ENCODE measurements around the gene GLIPR1L2. TPM values are rescaled to one million over a fixed set of nuclear protein-coding genes. Genes with fewer than 3 reads are reported as not detected.
A peak's percentile ranks its signal among the peaks of the same experiment; 100 is the strongest.

Gene GLIPR1L2
- total RNA-seq, 1 donor from 2014 or later, result not detected

- H3K4me1 ChIP-seq (ENCODE audit: control insufficient read depth in 3 of 3, insufficient read depth in 3 of 3, low read length in 3 of 3), result no peaks in the 10 kb centered on the region
- H3K9me3 ChIP-seq (ENCODE audit: control insufficient read depth in 3 of 3, low read length in 3 of 3), result no peaks in the 10 kb centered on the region
- H3K4me3 ChIP-seq (ENCODE audit: low read length in 3 of 3), result no peak overlapping the region
- no peak overlapping the region for H3K9ac ChIP-seq (ENCODE audit: low read depth in 1 of 3, low read length in 3 of 3)
- no peaks in the 10 kb centered on the region for H3K27me3 ChIP-seq (ENCODE audit: control insufficient read depth in 3 of 3, insufficient read depth in 3 of 3, low read length in 3 of 3)
- H3K27ac ChIP-seq (ENCODE audit: low read depth, low read length), result no peak overlapping the region
- H3K36me3 ChIP-seq (ENCODE audit: control insufficient read depth in 3 of 3, insufficient read depth in 3 of 3, low read length in 3 of 3), result peaks cover 0 to 3% (median 0%) of the 10 kb centered on the region in 3 donors
These were observed 24.3 kb upstream of the GLIPR1L2 start for GRCh38 chr12:75366629-75367028.

- Histone ChIP-seq H3K4me3 (ENCODE audit: low read length in 3 of 3) (no peak overlapping the region), H3K9me3 (ENCODE audit: control insufficient read depth in 3 of 3, low read length in 3 of 3) (no peaks in the 10 kb centered on the region), H3K27me3 (ENCODE audit: control insufficient read depth in 3 of 3, insufficient read depth in 3 of 3, low read length in 3 of 3) (no peaks in the 10 kb centered on the region), H3K9ac (ENCODE audit: low read depth in 1 of 3, low read length in 3 of 3) (no peak overlapping the region), H3K27ac (ENCODE audit: low read depth, low read length) (no peak overlapping the region), H3K36me3 (ENCODE audit: control insufficient read depth in 3 of 3, insufficient read depth in 3 of 3, low read length in 3 of 3) (peaks cover 0 to 3% (median 0%) of the 10 kb centered on the region in 3 donors), H3K4me1 (ENCODE audit: control insufficient read depth in 3 of 3, insufficient read depth in 3 of 3, low read length in 3 of 3) (no peaks in the 10 kb centered on the region)
These were observed 15.9 kb upstream of the GLIPR1L2 start for GRCh38 chr12:75374971-75375370.

- Histone ChIP-seq H3K27me3 (ENCODE audit: control insufficient read depth in 3 of 3, insufficient read depth in 3 of 3, low read length in 3 of 3) (no peaks in the 10 kb centered on the region), H3K4me3 (ENCODE audit: low read length in 3 of 3) (no peak overlapping the region), H3K9ac (ENCODE audit: low read depth in 1 of 3, low read length in 3 of 3) (no peak overlapping the region), H3K4me1 (ENCODE audit: control insufficient read depth in 3 of 3, insufficient read depth in 3 of 3, low read length in 3 of 3) (no peaks in the 10 kb centered on the region), H3K27ac (ENCODE audit: low read depth, low read length) (no peak overlapping the region), H3K36me3 (ENCODE audit: control insufficient read depth in 3 of 3, insufficient read depth in 3 of 3, low read length in 3 of 3) (no peaks in the 10 kb centered on the region), H3K9me3 (ENCODE audit: control insufficient read depth in 3 of 3, low read length in 3 of 3) (no peaks in the 10 kb centered on the region)
These were observed 12.5 kb upstream of the GLIPR1L2 start for GRCh38 chr12:75378354-75378753.

GRCh38 chr12:75389061-75389460, 1.8 kb upstream of the GLIPR1L2 start:
- no peaks in the 10 kb centered on the region for H3K9me3 ChIP-seq (ENCODE audit: control insufficient read depth in 3 of 3, low read length in 3 of 3)
- peak overlapping the region in 1 of 3 donors; percentile 85 for H3K4me3 ChIP-seq (ENCODE audit: low read length in 3 of 3)
- H3K27ac ChIP-seq (ENCODE audit: low read depth, low read length), result no peak overlapping the region
- no peaks in the 10 kb centered on the region for H3K36me3 ChIP-seq (ENCODE audit: control insufficient read depth in 3 of 3, insufficient read depth in 3 of 3, low read length in 3 of 3)
- peaks cover 0 to 6% (median 0%) of the 10 kb centered on the region in 3 donors for H3K4me1 ChIP-seq (ENCODE audit: control insufficient read depth in 3 of 3, insufficient read depth in 3 of 3, low read length in 3 of 3)
- no peaks in the 10 kb centered on the region for H3K27me3 ChIP-seq (ENCODE audit: control insufficient read depth in 3 of 3, insufficient read depth in 3 of 3, low read length in 3 of 3)
- H3K9ac ChIP-seq (ENCODE audit: low read depth in 1 of 3, low read length in 3 of 3), result no peak overlapping the region

- H3K27me3 ChIP-seq (ENCODE audit: control insufficient read depth in 3 of 3, insufficient read depth in 3 of 3, low read length in 3 of 3), result no peaks in the 10 kb centered on the region
- H3K36me3 ChIP-seq (ENCODE audit: control insufficient read depth in 3 of 3, insufficient read depth in 3 of 3, low read length in 3 of 3), result no peaks in the 10 kb centered on the region
- H3K4me1 ChIP-seq (ENCODE audit: control insufficient read depth in 3 of 3, insufficient read depth in 3 of 3, low read length in 3 of 3), result peaks cover 0 to 6% (median 0%) of the 10 kb centered on the region in 3 donors
- H3K9ac ChIP-seq (ENCODE audit: low read depth in 1 of 3, low read length in 3 of 3), result peak overlapping the region; percentile 10 to 82 (median 66)
- H3K27ac ChIP-seq (ENCODE audit: low read depth, low read length), result no peak overlapping the region
- H3K4me3 ChIP-seq (ENCODE audit: low read length in 3 of 3), result peak overlapping the region; percentile 16 to 96 (median 85)
- no peaks in the 10 kb centered on the region for H3K9me3 ChIP-seq (ENCODE audit: control insufficient read depth in 3 of 3, low read length in 3 of 3)
These were observed 1.2 kb upstream of the GLIPR1L2 start for GRCh38 chr12:75389706-75390105.

GRCh38 chr12:75390156-75390898, 562 bp upstream of the GLIPR1L2 start:
- Histone ChIP-seq H3K9me3 (ENCODE audit: control insufficient read depth in 3 of 3, low read length in 3 of 3) (no peaks in the 10 kb centered on the region), H3K9ac (ENCODE audit: low read depth in 1 of 3, low read length in 3 of 3) (peak overlapping the region; percentile 66 to 86 (median 82)), H3K4me3 (ENCODE audit: low read length in 3 of 3) (peak overlapping the region; percentile 85 to 96 (median 85)), H3K27me3 (ENCODE audit: control insufficient read depth in 3 of 3, insufficient read depth in 3 of 3, low read length in 3 of 3) (no peaks in the 10 kb centered on the region), H3K27ac (ENCODE audit: low read depth, low read length) (peak overlapping the region; percentile 89), H3K36me3 (ENCODE audit: control insufficient read depth in 3 of 3, insufficient read depth in 3 of 3, low read length in 3 of 3) (no peaks in the 10 kb centered on the region), H3K4me1 (ENCODE audit: control insufficient read depth in 3 of 3, insufficient read depth in 3 of 3, low read length in 3 of 3) (peaks cover 0 to 6% (median 0%) of the 10 kb centered on the region in 3 donors)

- H3K4me1 ChIP-seq (ENCODE audit: control insufficient read depth in 3 of 3, insufficient read depth in 3 of 3, low read length in 3 of 3), result no peaks in the 10 kb centered on the region
- H3K36me3 ChIP-seq (ENCODE audit: control insufficient read depth in 3 of 3, insufficient read depth in 3 of 3, low read length in 3 of 3), result no peaks in the 10 kb centered on the region
- H3K27me3 ChIP-seq (ENCODE audit: control insufficient read depth in 3 of 3, insufficient read depth in 3 of 3, low read length in 3 of 3), result no peaks in the 10 kb centered on the region
- H3K9me3 ChIP-seq (ENCODE audit: control insufficient read depth in 3 of 3, low read length in 3 of 3), result no peaks in the 10 kb centered on the region
- H3K27ac ChIP-seq (ENCODE audit: low read depth, low read length), result no peak overlapping the region
- no peak overlapping the region for H3K4me3 ChIP-seq (ENCODE audit: low read length in 3 of 3)
- H3K9ac ChIP-seq (ENCODE audit: low read depth in 1 of 3, low read length in 3 of 3), result no peak overlapping the region
These were observed 13.3 kb downstream of the GLIPR1L2 start for GRCh38 chr12:75404231-75404630.

GRCh38 chr12:75407683-75408082, 16.8 kb downstream of the GLIPR1L2 start:
- Histone ChIP-seq H3K9me3 (ENCODE audit: control insufficient read depth in 3 of 3, low read length in 3 of 3) (no peaks in the 10 kb centered on the region), H3K4me1 (ENCODE audit: control insufficient read depth in 3 of 3, insufficient read depth in 3 of 3, low read length in 3 of 3) (no peaks in the 10 kb centered on the region), H3K4me3 (ENCODE audit: low read length in 3 of 3) (no peak overlapping the region), H3K27ac (ENCODE audit: low read depth, low read length) (no peak overlapping the region), H3K9ac (ENCODE audit: low read depth in 1 of 3, low read length in 3 of 3) (no peak overlapping the region), H3K27me3 (ENCODE audit: control insufficient read depth in 3 of 3, insufficient read depth in 3 of 3, low read length in 3 of 3) (no peaks in the 10 kb centered on the region), H3K36me3 (ENCODE audit: control insufficient read depth in 3 of 3, insufficient read depth in 3 of 3, low read length in 3 of 3) (peaks cover 0 to 2% (median 0%) of the 10 kb centered on the region in 3 donors)

- H3K9ac ChIP-seq (ENCODE audit: low read depth in 1 of 3, low read length in 3 of 3), result no peak overlapping the region
- no peak overlapping the region for H3K27ac ChIP-seq (ENCODE audit: low read depth, low read length)
- H3K36me3 ChIP-seq (ENCODE audit: control insufficient read depth in 3 of 3, insufficient read depth in 3 of 3, low read length in 3 of 3), result peaks cover 0 to 2% (median 0%) of the 10 kb centered on the region in 3 donors
These were observed 18.9 kb downstream of the GLIPR1L2 start for GRCh38 chr12:75409830-75410229.

GRCh38 chr12:75414671-75415070, 23.8 kb downstream of the GLIPR1L2 start:
- Histone ChIP-seq H3K27me3 (ENCODE audit: control insufficient read depth in 3 of 3, insufficient read depth in 3 of 3, low read length in 3 of 3) (no peaks in the 10 kb centered on the region), H3K4me3 (ENCODE audit: low read length in 3 of 3) (no peak overlapping the region), H3K4me1 (ENCODE audit: control insufficient read depth in 3 of 3, insufficient read depth in 3 of 3, low read length in 3 of 3) (no peaks in the 10 kb centered on the region), H3K9ac (ENCODE audit: low read depth in 1 of 3, low read length in 3 of 3) (no peak overlapping the region), H3K27ac (ENCODE audit: low read depth, low read length) (no peak overlapping the region), H3K36me3 (ENCODE audit: control insufficient read depth in 3 of 3, insufficient read depth in 3 of 3, low read length in 3 of 3) (peaks cover 0 to 2% (median 0%) of the 10 kb centered on the region in 3 donors), H3K9me3 (ENCODE audit: control insufficient read depth in 3 of 3, low read length in 3 of 3) (no peaks in the 10 kb centered on the region)

More at GRCh38 chr12:75409830-75410229, 18.9 kb downstream of the GLIPR1L2 start:
- no peaks in the 10 kb centered on the region for H3K27me3 ChIP-seq (ENCODE audit: control insufficient read depth in 3 of 3, insufficient read depth in 3 of 3, low read length in 3 of 3)
- no peaks in the 10 kb centered on the region for H3K4me1 ChIP-seq (ENCODE audit: control insufficient read depth in 3 of 3, insufficient read depth in 3 of 3, low read length in 3 of 3)
- H3K4me3 ChIP-seq (ENCODE audit: low read length in 3 of 3), result no peak overlapping the region
- H3K9me3 ChIP-seq (ENCODE audit: control insufficient read depth in 3 of 3, low read length in 3 of 3), result no peaks in the 10 kb centered on the region

Measured in skeletal muscle tissue (tissue), 4 donors.